Mesendoderm (in vitro differentiated cells): ENCODE results near the gene KIF4B.
"Not testable (repeated sequence)": the region's sequence is repeated elsewhere in the genome, so short reads cannot be mapped to it uniquely, and the experiment has no call there.

Experiments
- DNase-seq: peaks from one replicate; pipeline ENCODE4 v3.0.0; 2013
- H2AK5ac ChIP-seq: 2 replicates; pipeline ENCODE4 v1.6.1; 2013; ENCODE audit warnings: low read length, inconsistent platforms
- H2BK120ac ChIP-seq: 2 replicates; pipeline ENCODE4 v1.6.1; 2013; ENCODE audit warnings: low read depth, mild to moderate bottlenecking, low read length, moderate library complexity, mixed read lengths
- H2BK15ac ChIP-seq: replicated peaks from 2 replicates; pipeline ENCODE4 v1.6.1; 2013; ENCODE audit warnings: low read depth, mild to moderate bottlenecking, moderate library complexity
- H2BK5ac ChIP-seq: 2 replicates; pipeline ENCODE4 v1.6.1; 2013; ENCODE audit warnings: low read length, inconsistent platforms
- H3K18ac ChIP-seq: 2 replicates; pipeline ENCODE4 v1.6.1; 2013; ENCODE audit warnings: mild to moderate bottlenecking, low read length, mixed read lengths
- H3K23ac ChIP-seq: one replicate; pipeline ENCODE4 v1.6.1; 2013; ENCODE audit warnings: low read length
- H3K27ac ChIP-seq: 2 replicates; pipeline ENCODE4 v1.5.1; 2013; ENCODE audit warnings: low read depth, mild to moderate bottlenecking, inconsistent platforms, low read length, moderate library complexity
- H3K27me3 ChIP-seq: 2 replicates; pipeline ENCODE4 v1.6.1; 2013; ENCODE audit warnings: low read length, control low read depth, mild to moderate bottlenecking, inconsistent platforms; ENCODE audit not compliant: insufficient read depth, poor library complexity
- H3K36me3 ChIP-seq: 2 replicates; pipeline ENCODE4 v1.6.1; 2013; ENCODE audit warnings: low read length, inconsistent platforms; ENCODE audit not compliant: control insufficient read depth, insufficient read depth
- H3K4ac ChIP-seq: one replicate; pipeline ENCODE4 v1.6.1; 2013; ENCODE audit warnings: low read depth, mild to moderate bottlenecking, low read length, moderate library complexity
- H3K4me1 ChIP-seq: 2 replicates; pipeline ENCODE4 v1.6.1; 2013; ENCODE audit warnings: low read depth, low read length, inconsistent platforms; ENCODE audit not compliant: control insufficient read depth
- H3K4me2 ChIP-seq: 2 replicates; pipeline ENCODE4 v1.6.1; 2013; ENCODE audit warnings: low read length
- H3K4me3 ChIP-seq: 2 replicates; pipeline ENCODE4 v1.5.1; 2013; ENCODE audit warnings: mild to moderate bottlenecking, low read length
- H3K56ac ChIP-seq: one replicate; pipeline ENCODE4 v1.6.1; 2013; ENCODE audit warnings: low read length
- H3K79me1 ChIP-seq: 2 replicates; pipeline ENCODE4 v1.6.1; 2013; ENCODE audit warnings: low read length, inconsistent platforms
- H3K79me2 ChIP-seq: 2 replicates; pipeline ENCODE4 v1.6.1; 2013; ENCODE audit warnings: mild to moderate bottlenecking, low read length; ENCODE audit not compliant: control insufficient read depth, insufficient read depth
- H3K9ac ChIP-seq: 2 replicates; pipeline ENCODE4 v1.6.1; 2013; ENCODE audit warnings: low read length, inconsistent platforms
- H4K5ac ChIP-seq: one replicate; pipeline ENCODE4 v1.6.1; 2013; ENCODE audit warnings: low read length
- H4K8ac ChIP-seq: one replicate; pipeline ENCODE4 v1.6.1; 2013; ENCODE audit warnings: low read depth, mild to moderate bottlenecking, control low read depth, low read length, moderate library complexity
- WGBS: extraction: QIAGEN DNeasy Blood & Tissue Kit; methylation state at CpG from one replicate; pipeline ENCODE4 v1.1.7; 2013; ENCODE audit warnings: low lambda C conversion rate, missing lambda C conversion rate; ENCODE audit not compliant: insufficient coverage; ENCODE audit errors: extremely low coverage; 5-methylcytosine and 5-hydroxymethylcytosine counted together

Gene KIF4B

DNA sequence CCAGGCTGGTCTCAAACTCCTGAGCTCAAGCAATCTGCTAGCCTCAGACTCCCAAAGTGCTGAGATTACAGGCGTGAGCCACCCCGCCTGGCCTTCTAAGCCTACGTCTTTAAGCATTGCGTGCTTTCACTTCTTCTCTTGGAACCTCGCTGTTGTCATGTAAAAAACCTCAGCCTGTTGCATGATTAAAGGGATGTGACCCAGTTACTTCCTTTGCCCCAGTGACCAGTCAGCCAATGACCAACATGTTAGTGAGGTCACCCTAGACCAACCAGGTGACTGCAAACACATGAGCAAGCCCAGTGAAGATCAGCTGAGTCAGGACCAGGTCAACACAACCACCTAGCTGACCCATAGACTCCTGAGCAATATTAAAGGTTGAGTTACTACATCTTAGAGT is 10.5 kb downstream of the KIF4B start:
- WGBS, result no CpG with 5 or more reads among the region's 5 CpGs
- no peaks in the 10 kb centered on the region for H3K79me2 ChIP-seq
- H2BK15ac ChIP-seq, result no peak overlapping the region
- H2AK5ac ChIP-seq, result no peak overlapping the region
- H3K9ac ChIP-seq, result no peak overlapping the region
- H3K4ac ChIP-seq, result no peak overlapping the region
- peak; percentile 45 for DNase-seq
- no peak overlapping the region for H4K5ac ChIP-seq
- no peak overlapping the region for H2BK120ac ChIP-seq
- H2BK5ac ChIP-seq, result no peak overlapping the region
- H3K4me2 ChIP-seq, result no peak overlapping the region
- no peaks in the 10 kb centered on the region for H3K4me1 ChIP-seq
- H3K79me1 ChIP-seq, result no peaks in the 10 kb centered on the region
- H3K27me3 ChIP-seq, result no peaks in the 10 kb centered on the region
- no peak overlapping the region for H4K8ac ChIP-seq
- no peak overlapping the region for H3K23ac ChIP-seq
- H3K56ac ChIP-seq, result no peak overlapping the region
- no peak overlapping the region for H3K18ac ChIP-seq
- no peaks in the 10 kb centered on the region for H3K36me3 ChIP-seq
- H3K4me3 ChIP-seq, result no peak overlapping the region
- no peak overlapping the region for H3K27ac ChIP-seq

DNA sequence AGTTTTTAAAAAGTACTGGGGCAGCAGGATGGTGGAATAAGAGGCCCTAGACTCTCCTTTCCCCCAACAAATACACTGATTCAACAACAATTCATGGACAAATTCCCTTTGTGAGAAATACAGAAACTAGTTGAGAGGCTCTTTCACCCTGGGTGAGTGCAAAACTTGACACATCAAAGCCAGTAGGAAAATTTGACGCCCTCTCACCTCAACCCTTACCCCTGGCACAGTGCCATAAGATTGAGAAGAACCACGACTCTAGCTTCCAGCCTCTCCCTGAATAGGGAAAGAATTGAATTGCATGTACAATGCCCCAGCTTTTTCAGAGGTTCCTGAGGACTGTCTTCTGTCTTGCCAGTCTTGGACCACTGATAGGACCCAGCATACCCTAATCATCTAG is 12.3 kb downstream of the KIF4B start:
- Histone ChIP-seq H3K27ac (no peak overlapping the region), H3K18ac (no peak overlapping the region), H3K4me1 (no peaks in the 10 kb centered on the region), H4K5ac (no peak overlapping the region), H3K9ac (no peak overlapping the region), H3K27me3 (no peaks in the 10 kb centered on the region), H4K8ac (no peak overlapping the region), H2BK5ac (no peak overlapping the region), H2BK120ac (no peak overlapping the region), H2BK15ac (no peak overlapping the region), H3K4me3 (no peak overlapping the region), H2AK5ac (no peak overlapping the region), H3K79me2 (no peaks in the 10 kb centered on the region), H3K79me1 (no peaks in the 10 kb centered on the region), H3K23ac (no peak overlapping the region), H3K4ac (no peak overlapping the region), H3K36me3 (no peaks in the 10 kb centered on the region), H3K56ac (no peak overlapping the region), H3K4me2 (no peak overlapping the region)
- no CpG with 5 or more reads among the region's 2 CpGs for WGBS
- no peak for DNase-seq

GRCh38 chr5:155027993-155028629 is 14.6 kb downstream of the KIF4B start:
- Histone ChIP-seq H3K4me2 (no peak overlapping the region), H3K27me3 (no peaks in the 10 kb centered on the region), H3K4me1 (no peaks in the 10 kb centered on the region), H2BK15ac (no peak overlapping the region), H3K4ac (no peak overlapping the region), H3K56ac (no peak overlapping the region), H3K79me1 (no peaks in the 10 kb centered on the region), H3K9ac (no peak overlapping the region), H3K4me3 (no peak overlapping the region), H3K27ac (no peak overlapping the region), H2BK5ac (no peak overlapping the region), H4K5ac (no peak overlapping the region), H2AK5ac (no peak overlapping the region), H2BK120ac (no peak overlapping the region), H3K36me3 (no peaks in the 10 kb centered on the region), H3K23ac (no peak overlapping the region), H3K79me2 (no peaks in the 10 kb centered on the region), H4K8ac (no peak overlapping the region), H3K18ac (no peak overlapping the region)
- no CpG with 5 or more reads among the region's 1 CpG for WGBS
- peak; percentile 70 for DNase-seq

- DNase-seq, result no peak
- no peak overlapping the region for H2BK15ac ChIP-seq
- no peak overlapping the region for H2AK5ac ChIP-seq
- no peak overlapping the region for H2BK120ac ChIP-seq
- no peaks in the 10 kb centered on the region for H3K79me1 ChIP-seq
- H3K4me1 ChIP-seq, result no peaks in the 10 kb centered on the region
- no peaks in the 10 kb centered on the region for H3K79me2 ChIP-seq
- H3K4me3 ChIP-seq, result no peak overlapping the region
- no peak overlapping the region for H3K4me2 ChIP-seq
- H3K36me3 ChIP-seq, result no peaks in the 10 kb centered on the region
- no peak overlapping the region for H3K9ac ChIP-seq
- no peaks in the 10 kb centered on the region for H3K27me3 ChIP-seq
- no peak overlapping the region for H2BK5ac ChIP-seq
- H3K4ac ChIP-seq, result no peak overlapping the region
- H3K23ac ChIP-seq, result no peak overlapping the region
- WGBS, result no CpG with 5 or more reads among the region's 1 CpG
- H3K56ac ChIP-seq, result no peak overlapping the region
- no peak overlapping the region for H3K27ac ChIP-seq
- H3K18ac ChIP-seq, result no peak overlapping the region
- H4K8ac ChIP-seq, result no peak overlapping the region
- H4K5ac ChIP-seq, result no peak overlapping the region
Measured at GRCh38 chr5:155029240-155029639, 15.7 kb downstream of the KIF4B start.

GRCh38 chr5:155034145-155034744 is 20.7 kb downstream of the KIF4B start:
- H3K36me3 ChIP-seq, H2BK5ac ChIP-seq, H3K4me3 ChIP-seq, H4K5ac ChIP-seq, H3K79me2 ChIP-seq, H3K18ac ChIP-seq, H2BK120ac ChIP-seq, H3K27me3 ChIP-seq, H2BK15ac ChIP-seq, H3K79me1 ChIP-seq, H3K4me2 ChIP-seq, H3K56ac ChIP-seq, H2AK5ac ChIP-seq, H3K4me1 ChIP-seq, H3K9ac ChIP-seq, H3K23ac ChIP-seq, H3K27ac ChIP-seq, H3K4ac ChIP-seq, DNase-seq, H4K8ac ChIP-seq: not testable (repeated sequence)
- no CpG with 5 or more reads among the region's 1 CpG for WGBS

- WGBS, result no CpG with 5 or more reads among the region's 2 CpGs
Measured at GRCh38 chr5:155035087-155035486, 21.5 kb downstream of the KIF4B start.

More at GRCh38 chr5:155035087-155035486, 21.5 kb downstream of the KIF4B start:
- not testable (repeated sequence) for H2AK5ac ChIP-seq, H3K4me3 ChIP-seq, DNase-seq, H2BK120ac ChIP-seq, H4K8ac ChIP-seq, H3K27ac ChIP-seq, H4K5ac ChIP-seq, H3K4ac ChIP-seq, H3K9ac ChIP-seq, H3K36me3 ChIP-seq, H3K4me2 ChIP-seq, H3K27me3 ChIP-seq, H3K23ac ChIP-seq, H3K4me1 ChIP-seq, H3K56ac ChIP-seq, H3K18ac ChIP-seq, H3K79me2 ChIP-seq, H3K79me1 ChIP-seq, H2BK15ac ChIP-seq, H2BK5ac ChIP-seq
